Measurements from ENCODE around the gene HIRA. TPM values are rescaled to one million over a fixed set of nuclear protein-coding genes. Genes with fewer than 3 reads are reported as not detected.

The HIRA gene
- total and polyA plus RNA-seq, 9 of the 15 experiments (the other 6 are each of a cell fraction or from before 2014, with no cell fraction given): 0.96 to 132 (median 58.4) TPM

- H3K9me1 ChIP-seq (ENCODE audit: control insufficient read depth, insufficient read depth, low read length): peaks cover 5% of the 10 kb centered on the region
- peak; percentile 62 for FAIRE-seq
- in situ Hi-C loops (cut with MboI) (no loop called here), intact Hi-C loops (cut with micrococcal nuclease) (loop anchor here (1.0 to 10.0 kb wide), 5 partner anchors 74 to 257 kb away; partner anchors contain the start of genes ESS2 and SLC25A1)
- H3K9me3 ChIP-seq (replicated peaks; ENCODE audit: control insufficient read depth, insufficient read depth, low read depth, low read length): no peaks in the 10 kb centered on the region
- peak within 1 kb of the TSS; percentile 67 for H3K27ac ChIP-seq (ENCODE audit: extremely low read depth, low read depth, low read length)
- ATAC-seq: peak; percentile 84
- POLR2A ChIA-PET: interaction anchor here (0.6 to 2.2 kb wide), 17 partner anchors 8 to 337 kb away, joined by 3 to 10 read pairs (median 4); partner anchors contain the start of gene C22orf39
- peak; percentile 94 to 100 (median 100) for DNase-seq (ENCODE audit: extremely low read depth in 1 of 4, low spot score in 3 of 4)
- no peaks in the 10 kb centered on the region for H3K79me2 ChIP-seq (ENCODE audit: control insufficient read depth, insufficient read depth, low read length)
- H3K4me3 ChIP-seq: peak within 1 kb of the TSS; percentile 61
- H3K9ac ChIP-seq (ENCODE audit: insufficient read depth in 1 of 2, low read depth in 2 of 2, low read length in 2 of 2): peak within 1 kb of the TSS; percentile 82 to 91
- BruUV-seq (replicated peaks): TSS peak; percentile 96
- peaks cover 34 to 35% of the 10 kb centered on the region in 2 experiments; a peak in 4 of 5 replicates for H3K27me3 ChIP-seq (ENCODE audit: control insufficient read depth in 2 of 2, insufficient read depth in 2 of 2, low read length in 2 of 2)
- H2AFZ ChIP-seq (ENCODE audit: low read depth, low read length): peak within 1 kb of the TSS; percentile 99
- 4% methylated on average over 70 of the region's 74 CpGs for WGBS (ENCODE audit: insufficient coverage, low coverage, missing lambda C conversion rate)
- peak within 1 kb of the TSS; percentile 98 for H3K4me2 ChIP-seq (ENCODE audit: insufficient read depth, low read length)
- CTCF ChIA-PET (ENCODE audit: low intra/inter-chr PET ratio): interaction anchor here (0.6 to 0.7 kb wide), 2 partner anchors 147 to 186 kb away, joined by 3 to 4 read pairs; no protein-coding TSS in a partner anchor
- no peaks in the 10 kb centered on the region for H3K36me3 ChIP-seq (ENCODE audit: control insufficient read depth, insufficient read depth, low read length)
- peaks cover 18% of the 10 kb centered on the region for H4K20me1 ChIP-seq (replicated peaks; ENCODE audit: control insufficient read depth, insufficient read depth, low read length)
- H3K4me1 ChIP-seq (replicated peaks in 1 of 2; ENCODE audit: control insufficient read depth in 2 of 2, insufficient read depth in 2 of 2, low read length in 2 of 2): peaks cover 25% of the 10 kb centered on the region in 2 experiments; a peak in 4 of 5 replicates
- TF ChIP-seq TAL1 (IDR thresholded peaks at IDR 0.05): peak; percentile 38; the same call in 1 of the 2 replicates
- TF ChIP-seq RCOR1 (IDR thresholded peaks at IDR 0.05; ENCODE audit: borderline replicate concordance in 1 of 2, low read depth in 2 of 2, low read length in 2 of 2): peak; percentile 46 to 56; a peak in 1 of 4 replicates
- TF ChIP-seq PHF21A (IDR thresholded peaks at IDR 0.05; ENCODE audit: borderline replicate concordance, low read depth): peak; percentile 92; the same call in 1 of the 2 replicates
- no peak for TF ChIP-seq SIRT6 (IDR thresholded peaks at IDR 0.05; ENCODE audit: low read depth, low read length)
- TF ChIP-seq ZNF696 (CRISPR knock-in tag; conservative IDR thresholded peaks at IDR 0.05): 0 out of 2 replicates have a peak, but pooled peaks have one; percentile 65
- TF ChIP-seq ZNF830 (CRISPR knock-in tag; IDR thresholded peaks at IDR 0.05): no peak
- TF ChIP-seq ZNF318 (IDR thresholded peaks at IDR 0.05; ENCODE audit: borderline replicate concordance in 1 of 2, low read depth in 1 of 2): 0 out of 4 replicates have a peak, but pooled peaks of 1 of the 2 experiments have one; percentile 19
- TF ChIP-seq ZNF740 (CRISPR knock-in tag; IDR thresholded peaks at IDR 0.05): no peak
- TF ChIP-seq ZNF740 (tag; IDR thresholded peaks at IDR 0.05): peak in 1 of 2 experiments; percentile 40; a peak in 1 of 4 replicates
- no peak; the same call in 1 of the 2 replicates for TF ChIP-seq CBX1 (IDR thresholded peaks at IDR 0.05; ENCODE audit: low read depth)
These were observed 139.7 kb downstream of the HIRA start, which contains the start of gene CLTCL1 for GRCh38 chr22:19291580-19292457. Gene CLTCL1 (minus strand): TSS chr22:19291719. CDS start chr22:19291641, 78 bp downstream.
